ENCODE measurements around the gene SORCS1. TPM values are rescaled to one million over a fixed set of nuclear protein-coding genes. Genes with fewer than 3 reads are reported as not detected.

The SORCS1 gene
- total RNA-seq, 1 experiment from 2014 or later = not detected

DNA sequence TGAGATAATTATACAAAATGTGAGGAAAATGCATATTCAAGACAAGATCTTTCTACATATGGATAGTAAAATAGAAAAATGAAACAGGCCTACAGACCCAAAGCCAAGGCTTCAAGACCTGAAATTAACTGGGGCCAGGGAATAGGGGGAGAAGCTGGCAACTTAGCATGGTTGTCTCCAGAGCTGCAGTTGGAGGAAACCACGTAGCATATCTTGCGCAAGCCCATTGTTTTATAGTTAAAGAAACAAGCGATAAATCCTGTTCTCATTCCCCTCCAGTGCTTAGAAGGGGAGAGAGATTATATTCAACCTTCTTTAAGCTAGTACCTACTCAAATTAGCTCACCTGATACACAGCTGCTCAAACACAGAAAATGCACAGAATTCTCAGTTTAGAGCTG lies 197.1 kb downstream of the SORCS1 start:
- ChIA-PET POLR2A (ENCODE audit: unreplicated experiment) (interaction anchor here (0.6 kb wide), 1 partner anchor 10 kb away, joined by 10 read pairs; no protein-coding TSS in a partner anchor), CTCF (no interaction called here)
- Histone ChIP-seq H3K27me3 (ENCODE audit: insufficient read depth, low read depth) (no peaks in the 10 kb centered on the region), H4K20me1 (ENCODE audit: insufficient read depth) (no peaks in the 10 kb centered on the region), H3K9me2 (ENCODE audit: insufficient read depth) (no peaks in the 10 kb centered on the region), H3K9me3 (ENCODE audit: insufficient read depth, low read depth) (no peaks in the 10 kb centered on the region), H3K4me1 (replicated peaks; ENCODE audit: insufficient read depth) (no peaks in the 10 kb centered on the region), H3K27ac (no peak overlapping the region), H3K4me2 (no peak overlapping the region), H3K4me3 (no peak overlapping the region), H3K36me3 (ENCODE audit: low read depth) (no peaks in the 10 kb centered on the region), H3F3A (ENCODE audit: insufficient read depth, low read depth) (no peaks in the 10 kb centered on the region), H3K79me2 (ENCODE audit: low read depth) (no peaks in the 10 kb centered on the region), H2AFZ (no peak overlapping the region)
- TF ChIP-seq, protein P1, sequence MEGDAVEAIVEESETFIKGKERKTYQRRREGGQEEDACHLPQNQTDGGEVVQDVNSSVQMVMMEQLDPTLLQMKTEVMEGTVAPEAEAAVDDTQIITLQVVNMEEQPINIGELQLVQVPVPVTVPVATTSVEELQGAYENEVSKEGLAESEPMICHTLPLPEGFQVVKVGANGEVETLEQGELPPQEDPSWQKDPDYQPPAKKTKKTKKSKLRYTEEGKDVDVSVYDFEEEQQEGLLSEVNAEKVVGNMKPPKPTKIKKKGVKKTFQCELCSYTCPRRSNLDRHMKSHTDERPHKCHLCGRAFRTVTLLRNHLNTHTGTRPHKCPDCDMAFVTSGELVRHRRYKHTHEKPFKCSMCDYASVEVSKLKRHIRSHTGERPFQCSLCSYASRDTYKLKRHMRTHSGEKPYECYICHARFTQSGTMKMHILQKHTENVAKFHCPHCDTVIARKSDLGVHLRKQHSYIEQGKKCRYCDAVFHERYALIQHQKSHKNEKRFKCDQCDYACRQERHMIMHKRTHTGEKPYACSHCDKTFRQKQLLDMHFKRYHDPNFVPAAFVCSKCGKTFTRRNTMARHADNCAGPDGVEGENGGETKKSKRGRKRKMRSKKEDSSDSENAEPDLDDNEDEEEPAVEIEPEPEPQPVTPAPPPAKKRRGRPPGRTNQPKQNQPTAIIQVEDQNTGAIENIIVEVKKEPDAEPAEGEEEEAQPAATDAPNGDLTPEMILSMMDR (conservative IDR thresholded peaks at IDR 0.05) = no peak
- TF ChIP-seq EZH2 (IDR thresholded peaks at IDR 0.05; ENCODE audit: low read depth) = no peak
- no TSS peak for BruUV-seq (replicated peaks)
- DNase-seq = no peak
- intact Hi-C loops (cut with micrococcal nuclease; ENCODE audit: unreplicated experiment) = no loop called here

DNA sequence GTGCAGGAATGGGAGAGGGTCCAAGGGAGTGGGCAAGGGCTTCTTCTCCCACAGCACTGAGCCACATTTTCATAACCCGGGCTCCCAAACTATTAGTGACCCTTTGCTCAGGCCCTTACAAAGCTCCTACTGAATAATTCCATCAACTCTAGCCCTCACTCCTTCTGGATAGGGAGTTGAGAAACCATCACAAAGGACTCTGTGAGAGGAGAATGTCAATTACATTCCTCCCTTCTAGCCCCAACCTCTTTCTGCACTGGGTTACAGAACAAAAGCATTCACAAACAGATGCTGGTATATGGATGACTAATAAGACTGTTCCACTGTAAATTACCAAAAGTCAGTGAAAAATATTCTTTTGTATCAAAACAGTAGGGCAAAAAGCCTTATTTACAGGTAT lies 203.7 kb downstream of the SORCS1 start:
- Histone ChIP-seq H3K36me3 (ENCODE audit: low read depth) (no peaks in the 10 kb centered on the region), H3K4me1 (replicated peaks; ENCODE audit: insufficient read depth) (no peaks in the 10 kb centered on the region), H3K4me3 (no peak overlapping the region), H3K27me3 (ENCODE audit: insufficient read depth, low read depth) (0 out of 2 replicates have a peak, but pooled peaks cover 5% of the 10 kb centered on the region), H3F3A (ENCODE audit: insufficient read depth, low read depth) (no peaks in the 10 kb centered on the region), H3K4me2 (no peak overlapping the region), H3K9me3 (ENCODE audit: insufficient read depth, low read depth) (no peaks in the 10 kb centered on the region), H3K79me2 (ENCODE audit: low read depth) (no peaks in the 10 kb centered on the region), H3K9me2 (ENCODE audit: insufficient read depth) (no peaks in the 10 kb centered on the region), H3K27ac (no peak overlapping the region), H4K20me1 (ENCODE audit: insufficient read depth) (no peaks in the 10 kb centered on the region), H2AFZ (no peak overlapping the region)
- intact Hi-C loops (cut with micrococcal nuclease; ENCODE audit: unreplicated experiment) = no loop called here
- no peak for TF ChIP-seq EZH2 (IDR thresholded peaks at IDR 0.05; ENCODE audit: low read depth)
- TF ChIP-seq, protein P1 (conservative IDR thresholded peaks at IDR 0.05) = no peak
- no peak for DNase-seq
- ChIA-PET POLR2A (ENCODE audit: unreplicated experiment) (no interaction called here), CTCF (no interaction called here)
- no TSS peak for BruUV-seq (replicated peaks)

DNA sequence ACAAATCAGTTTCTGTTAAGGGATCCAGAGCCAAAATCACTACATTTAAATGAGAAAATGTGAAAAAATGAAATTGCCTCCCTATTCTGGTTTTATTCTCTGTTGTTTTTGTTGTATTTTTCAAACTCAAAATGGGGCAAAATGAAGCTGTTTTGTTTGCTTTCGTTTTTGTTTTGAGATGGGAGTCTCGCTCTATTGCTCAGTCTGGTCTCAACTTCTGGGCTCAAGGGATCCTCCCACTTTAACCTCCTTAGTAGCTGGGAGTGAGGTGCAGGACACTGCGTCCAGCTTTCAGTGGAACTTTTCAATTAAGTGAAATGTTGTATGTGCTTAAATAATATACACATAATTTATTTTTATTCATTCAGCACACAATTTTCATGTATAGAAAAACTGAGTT lies 205.0 kb downstream of the SORCS1 start:
- ChIA-PET CTCF (no interaction called here), POLR2A (ENCODE audit: unreplicated experiment) (no interaction called here)
- Histone ChIP-seq H3K27me3 (ENCODE audit: insufficient read depth, low read depth) (0 out of 2 replicates have a peak, but pooled peaks cover 5% of the 10 kb centered on the region), H3K27ac (no peak overlapping the region), H4K20me1 (ENCODE audit: insufficient read depth) (no peaks in the 10 kb centered on the region), H3K4me1 (replicated peaks; ENCODE audit: insufficient read depth) (no peaks in the 10 kb centered on the region), H3F3A (ENCODE audit: insufficient read depth, low read depth) (no peaks in the 10 kb centered on the region), H2AFZ (no peak overlapping the region), H3K36me3 (ENCODE audit: low read depth) (no peaks in the 10 kb centered on the region), H3K4me3 (no peak overlapping the region), H3K9me2 (ENCODE audit: insufficient read depth) (no peaks in the 10 kb centered on the region), H3K79me2 (ENCODE audit: low read depth) (no peaks in the 10 kb centered on the region), H3K4me2 (no peak overlapping the region), H3K9me3 (ENCODE audit: insufficient read depth, low read depth) (no peaks in the 10 kb centered on the region)
- no peak for DNase-seq
- TF ChIP-seq, protein P1 (conservative IDR thresholded peaks at IDR 0.05) = no peak
- TF ChIP-seq EZH2 (IDR thresholded peaks at IDR 0.05; ENCODE audit: low read depth) = no peak
- intact Hi-C loops (cut with micrococcal nuclease; ENCODE audit: unreplicated experiment) = no loop called here
- no TSS peak for BruUV-seq (replicated peaks)

All from PC-9 (cell line).